Measurements from ENCODE around the gene PRRX2. TPM values are rescaled to one million over a fixed set of nuclear protein-coding genes. Genes with fewer than 3 reads are reported as not detected.

PRRX2 gene
- total and polyA plus RNA-seq, 2 of the 13 experiments (the other 11 are each of a cell fraction or from before 2014, with no cell fraction given), result 0.05 TPM; not detected in 1

GRCh38 chr9:129756191-129756590 is 90.7 kb downstream of the PRRX2 start:
- 32% methylated on average over 6 of the region's 6 CpGs for WGBS (ENCODE audit: low lambda C conversion rate)
- intact Hi-C loops (cut with micrococcal nuclease; ENCODE audit: unreplicated experiment) (no loop called here), in situ Hi-C loops (cut with HindIII; ENCODE audit: extremely low pct_ligation_motif_present, low pct_unique_long_range_greater_than_20kb) (no loop called here)
- no peaks in the 10 kb centered on the region for H4K20me1 ChIP-seq (ENCODE audit: insufficient read depth, low read length)
- H2AFZ ChIP-seq (ENCODE audit: low read length), result no peak overlapping the region
- no peaks in the 10 kb centered on the region for H3K9me3 ChIP-seq (ENCODE audit: low read length)
- H3K36me3 ChIP-seq (replicated peaks in 1 of 2; ENCODE audit: control insufficient read depth in 1 of 2, insufficient read depth in 2 of 2, low read length in 2 of 2), result no peaks in the 10 kb centered on the region
- H3K79me2 ChIP-seq (ENCODE audit: insufficient read depth, low read length), result no peaks in the 10 kb centered on the region
- H3K9ac ChIP-seq (ENCODE audit: insufficient read depth, low read depth, low read length), result no peak overlapping the region
- H3K4me2 ChIP-seq (ENCODE audit: low read depth, low read length), result no peak overlapping the region
- ATAC-seq, result no peak
- no peak overlapping the region for H3K27ac ChIP-seq (ENCODE audit: extremely low read length, insufficient read depth, low read length)
- no peak overlapping the region for H3K4me3 ChIP-seq (replicated peaks in 1 of 3; ENCODE audit: insufficient read depth in 1 of 3, low read depth in 2 of 3, low read length in 3 of 3)
- no peak for FAIRE-seq
- ChIA-PET POLR2A (no interaction called here), CTCF (ENCODE audit: low intra/inter-chr PET ratio, low total read pairs) (no interaction called here)
- BruUV-seq (replicated peaks), result no TSS peak
- H3K4me1 ChIP-seq (ENCODE audit: insufficient read depth, low read length), result peaks cover 20% of the 10 kb centered on the region
- TF ChIP-seq KLF16 (CRISPR knock-in tag; IDR thresholded peaks at IDR 0.05) (no peak), SPEN (CRISPR knock-in tag; IDR thresholded peaks at IDR 0.05; ENCODE audit: low read depth) (no peak), KDM5A (IDR thresholded peaks at IDR 0.05; ENCODE audit: borderline replicate concordance, low read length) (no peak), RARG (CRISPR knock-in tag; IDR thresholded peaks at IDR 0.05; ENCODE audit: low read depth) (no peak), SMARCE1 (IDR thresholded peaks at IDR 0.05; ENCODE audit: borderline replicate concordance) (no peak), MTF2 (CRISPR knock-in tag; IDR thresholded peaks at IDR 0.05; ENCODE audit: borderline replicate concordance) (no peak), MEIS1 (CRISPR knock-in tag; IDR thresholded peaks at IDR 0.05; ENCODE audit: borderline replicate concordance) (no peak), MEF2D (CRISPR knock-in tag; IDR thresholded peaks at IDR 0.05) (no peak), DNMT1 (CRISPR knock-in tag; IDR thresholded peaks at IDR 0.05) (no peak), ZSCAN22 (CRISPR knock-in tag; IDR thresholded peaks at IDR 0.05) (no peak), NBN (conservative IDR thresholded peaks at IDR 0.05) (no peak), ZNF841 (CRISPR knock-in tag; IDR thresholded peaks at IDR 0.05; ENCODE audit: borderline replicate concordance) (no peak)
- TF ChIP-seq, protein P1, sequence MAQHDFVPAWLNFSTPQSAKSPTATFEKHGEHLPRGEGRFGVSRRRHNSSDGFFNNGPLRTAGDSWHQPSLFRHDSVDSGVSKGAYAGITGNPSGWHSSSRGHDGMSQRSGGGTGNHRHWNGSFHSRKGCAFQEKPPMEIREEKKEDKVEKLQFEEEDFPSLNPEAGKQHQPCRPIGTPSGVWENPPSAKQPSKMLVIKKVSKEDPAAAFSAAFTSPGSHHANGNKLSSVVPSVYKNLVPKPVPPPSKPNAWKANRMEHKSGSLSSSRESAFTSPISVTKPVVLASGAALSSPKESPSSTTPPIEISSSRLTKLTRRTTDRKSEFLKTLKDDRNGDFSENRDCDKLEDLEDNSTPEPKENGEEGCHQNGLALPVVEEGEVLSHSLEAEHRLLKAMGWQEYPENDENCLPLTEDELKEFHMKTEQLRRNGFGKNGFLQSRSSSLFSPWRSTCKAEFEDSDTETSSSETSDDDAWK (CRISPR knock-in tag; IDR thresholded peaks at IDR 0.05), result no peak
- TF ChIP-seq, protein P2, sequence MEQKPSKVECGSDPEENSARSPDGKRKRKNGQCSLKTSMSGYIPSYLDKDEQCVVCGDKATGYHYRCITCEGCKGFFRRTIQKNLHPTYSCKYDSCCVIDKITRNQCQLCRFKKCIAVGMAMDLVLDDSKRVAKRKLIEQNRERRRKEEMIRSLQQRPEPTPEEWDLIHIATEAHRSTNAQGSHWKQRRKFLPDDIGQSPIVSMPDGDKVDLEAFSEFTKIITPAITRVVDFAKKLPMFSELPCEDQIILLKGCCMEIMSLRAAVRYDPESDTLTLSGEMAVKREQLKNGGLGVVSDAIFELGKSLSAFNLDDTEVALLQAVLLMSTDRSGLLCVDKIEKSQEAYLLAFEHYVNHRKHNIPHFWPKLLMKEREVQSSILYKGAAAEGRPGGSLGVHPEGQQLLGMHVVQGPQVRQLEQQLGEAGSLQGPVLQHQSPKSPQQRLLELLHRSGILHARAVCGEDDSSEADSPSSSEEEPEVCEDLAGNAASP (CRISPR knock-in tag; IDR thresholded peaks at IDR 0.05; ENCODE audit: borderline replicate concordance), result no peak
- no peak for DNase-seq (ENCODE audit: low spot score)
- H3K27me3 ChIP-seq (ENCODE audit: control insufficient read depth in 1 of 2, insufficient read depth in 2 of 2, low read length in 2 of 2), result peaks cover 7 to 48% of the 10 kb centered on the region in 2 experiments

All from HepG2 (cell line).